SJCRH30 (cell line): ENCODE results near the gene PDK2. TPM values are rescaled to one million over a fixed set of nuclear protein-coding genes. Genes with fewer than 3 reads are reported as not detected.

Source experiments
- DNase-seq, 2 experiments: peaks; one replicate each; pipeline ENCODE4 v3.0.0-alpha.2; 2015 to 2020
- H3K27ac ChIP-seq: fragments of 250-450 bp; sonication (Bioruptor Pico); 2 replicates; pipeline ENCODE4 v1.5.1; 2020; ENCODE audit warnings: mild to moderate bottlenecking, moderate library complexity
- H3K27me3 ChIP-seq: fragments of 250-450 bp; sonication (Bioruptor Pico); 2 replicates; pipeline ENCODE4 v1.5.1; 2020; ENCODE audit warnings: mild to moderate bottlenecking, moderate library complexity
- H3K36me3 ChIP-seq: fragments of 250-450 bp; sonication (Bioruptor Pico); 2 replicates; pipeline ENCODE4 v1.5.1; 2020; ENCODE audit warnings: mild to moderate bottlenecking, moderate library complexity
- H3K4me1 ChIP-seq: fragments of 250-450 bp; sonication (Bioruptor Pico); 2 replicates; pipeline ENCODE4 v1.5.1; 2020; ENCODE audit warnings: mild to moderate bottlenecking, moderate library complexity
- H3K4me3 ChIP-seq: fragments of 250-450 bp; sonication (Bioruptor Pico); 2 replicates; pipeline ENCODE4 v1.5.1; 2020; ENCODE audit warnings: mild to moderate bottlenecking, moderate library complexity
- H3K9me3 ChIP-seq: fragments of 250-450 bp; sonication (Bioruptor Pico); replicated peaks from 2 replicates; pipeline ENCODE4 v1.5.1; 2020; ENCODE audit warnings: mild to moderate bottlenecking, moderate library complexity
- total RNA-seq: library from RNA; depleted of rRNA; stranded (reverse); fragments of >200 nt; shearing (Covaris generic); gene quantifications from 2 replicates; pipeline ENCODE4 v1.2.3, GENCODE V29; 2014

The PDK2 gene
- total RNA-seq, 1 experiment from 2014 or later = 12.5 TPM

DNA sequence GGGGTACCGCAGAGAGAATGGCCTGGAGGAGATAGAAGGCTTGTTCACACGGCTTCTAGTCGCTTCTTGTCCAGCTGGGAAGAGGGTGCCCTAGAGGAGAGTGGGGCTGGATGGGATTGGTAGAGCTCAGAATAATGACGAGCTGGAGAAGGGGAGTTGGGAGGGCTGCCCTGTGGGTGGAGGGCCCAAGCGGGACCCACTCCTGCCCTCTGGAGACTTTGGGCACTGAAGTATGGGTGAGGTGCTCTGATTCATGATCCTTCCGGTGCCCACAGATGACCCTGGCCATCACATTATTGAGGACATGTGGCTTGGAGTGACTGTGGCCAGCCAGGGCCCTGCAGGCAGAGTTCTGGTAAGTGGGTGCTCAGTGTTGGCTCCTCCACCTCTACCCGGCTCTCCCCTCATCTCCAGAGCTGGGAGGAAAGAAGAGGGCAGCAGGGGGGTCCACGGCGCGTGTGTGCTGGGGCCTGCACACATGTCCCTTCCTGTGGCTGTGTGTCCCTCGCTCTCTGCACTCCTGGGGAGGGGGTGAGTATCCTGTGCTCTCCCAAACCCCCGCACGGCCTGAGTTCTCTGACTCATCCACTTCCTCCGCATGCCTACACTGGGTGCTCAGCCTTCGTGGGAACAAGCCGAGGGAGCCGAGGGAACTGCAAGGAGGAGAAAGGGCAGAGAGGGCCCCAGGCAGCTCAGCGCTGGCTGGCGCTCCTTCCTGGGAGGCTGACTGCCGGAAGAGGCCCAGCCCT lies 30.7 kb upstream of the PDK2 start:
- DNase-seq = peak; percentile 59 to 64
- H3K4me1 ChIP-seq = peaks cover 20% of the 10 kb centered on the region
- no peaks in the 10 kb centered on the region; the same call in 1 of the 2 replicates for H3K36me3 ChIP-seq
- H3K27me3 ChIP-seq = no peaks in the 10 kb centered on the region
- H3K4me3 ChIP-seq = no peak overlapping the region
- no peaks in the 10 kb centered on the region for H3K9me3 ChIP-seq
- H3K27ac ChIP-seq = peak overlapping the region; percentile 33

DNA sequence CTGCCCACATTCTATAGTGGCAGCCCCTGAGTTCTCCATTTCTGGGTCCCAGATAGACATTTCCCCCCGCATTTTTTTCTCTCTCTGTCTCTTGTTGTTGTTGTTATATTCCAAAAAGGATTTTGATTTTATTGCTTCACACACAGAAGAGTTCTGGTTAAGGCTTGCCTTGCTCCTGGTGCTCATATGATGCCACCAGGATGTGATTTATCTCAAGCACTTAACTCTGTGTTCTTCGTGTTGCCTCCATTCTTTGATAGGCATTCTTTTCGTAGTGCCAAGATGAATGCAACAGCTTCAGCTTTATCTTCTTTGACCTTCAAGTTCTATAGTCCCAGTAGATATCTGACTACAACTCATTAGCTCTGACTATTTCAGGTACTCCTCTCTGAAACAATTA lies 30.1 kb upstream of the PDK2 start:
- Histone ChIP-seq H3K36me3 (no peaks in the 10 kb centered on the region; the same call in 1 of the 2 replicates), H3K4me1 (peaks cover 16% of the 10 kb centered on the region), H3K4me3 (no peak overlapping the region), H3K27me3 (no peaks in the 10 kb centered on the region), H3K9me3 (no peaks in the 10 kb centered on the region), H3K27ac (peak overlapping the region; percentile 33)
- no peak for DNase-seq

DNA sequence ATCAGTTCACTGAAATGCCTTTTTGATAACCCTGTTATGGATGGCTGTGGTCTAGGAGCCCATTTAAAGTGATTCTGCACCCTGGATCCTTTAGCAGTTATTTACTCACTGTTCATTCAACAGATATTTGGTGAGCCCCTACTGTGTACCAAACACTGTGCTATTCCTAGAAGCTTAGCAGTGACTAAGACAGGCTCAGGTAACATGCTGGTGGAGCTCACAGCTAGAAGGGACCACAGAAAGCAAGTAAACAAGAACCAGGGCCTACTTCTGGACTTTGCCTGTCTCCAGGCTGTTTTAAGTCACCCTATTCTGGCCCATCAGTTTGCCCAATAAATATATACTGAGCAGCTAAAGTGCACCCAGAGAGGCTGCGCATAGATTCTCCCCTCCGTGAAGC lies 28.2 kb upstream of the PDK2 start:
- no peak for DNase-seq
- peaks cover 13% of the 10 kb centered on the region for H3K4me1 ChIP-seq
- H3K36me3 ChIP-seq = no peaks in the 10 kb centered on the region; the same call in 1 of the 2 replicates
- H3K27me3 ChIP-seq = no peaks in the 10 kb centered on the region
- H3K9me3 ChIP-seq = no peaks in the 10 kb centered on the region
- H3K4me3 ChIP-seq = no peak overlapping the region
- no peak overlapping the region for H3K27ac ChIP-seq

- no peaks in the 10 kb centered on the region; the same call in 1 of the 2 replicates for H3K36me3 ChIP-seq
- no peak overlapping the region for H3K4me3 ChIP-seq
- no peak overlapping the region for H3K27ac ChIP-seq
- H3K27me3 ChIP-seq = no peaks in the 10 kb centered on the region
- no peaks in the 10 kb centered on the region for H3K9me3 ChIP-seq
- H3K4me1 ChIP-seq = peaks cover 13% of the 10 kb centered on the region
- DNase-seq = no peak
These were observed 27.2 kb upstream of the PDK2 start for GRCh38 chr17:50067996-50068395.

DNA sequence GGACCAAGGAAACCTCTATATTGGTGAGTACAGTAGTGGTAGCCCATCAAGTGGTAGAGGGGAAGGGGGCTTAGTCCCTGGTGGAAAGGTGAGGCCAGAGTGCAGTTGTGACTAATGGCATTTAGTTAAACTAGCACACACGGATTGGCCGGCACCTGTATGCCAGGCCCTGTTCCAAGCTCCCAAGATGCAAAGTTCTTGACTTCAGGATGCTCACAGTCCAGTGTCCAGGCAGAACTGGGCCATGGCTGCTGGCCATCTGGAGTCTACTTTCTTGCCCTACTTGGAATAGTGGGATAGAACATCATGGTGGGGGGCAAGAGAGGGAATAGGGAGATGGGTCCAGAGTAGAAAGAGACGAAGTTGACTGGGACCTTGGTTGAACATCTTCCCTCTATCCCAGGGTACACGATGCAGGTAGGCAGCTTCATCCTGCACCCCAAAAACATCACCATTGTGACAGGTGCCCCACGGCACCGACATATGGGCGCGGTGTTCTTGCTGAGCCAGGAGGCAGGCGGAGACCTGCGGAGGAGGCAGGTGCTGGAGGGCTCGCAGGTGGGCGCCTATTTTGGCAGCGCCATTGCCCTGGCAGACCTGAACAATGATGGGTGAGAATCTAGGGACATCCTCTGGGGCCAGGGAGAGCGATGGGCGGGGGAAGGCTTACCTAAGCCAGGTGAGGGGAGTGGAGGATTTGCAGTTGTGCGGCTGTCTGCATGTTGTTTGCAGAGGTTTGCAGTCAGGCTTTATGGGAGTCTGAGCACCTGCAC lies 24.1 kb upstream of the PDK2 start:
- H3K27ac ChIP-seq = no peak overlapping the region
- H3K4me3 ChIP-seq = no peak overlapping the region
- no peak for DNase-seq
- no peaks in the 10 kb centered on the region for H3K27me3 ChIP-seq
- no peaks in the 10 kb centered on the region for H3K9me3 ChIP-seq
- H3K36me3 ChIP-seq = no peaks in the 10 kb centered on the region
- no peaks in the 10 kb centered on the region for H3K4me1 ChIP-seq

- H3K4me3 ChIP-seq = no peak overlapping the region
- no peak for DNase-seq
- H3K9me3 ChIP-seq = no peaks in the 10 kb centered on the region
- no peaks in the 10 kb centered on the region for H3K36me3 ChIP-seq
- no peak overlapping the region for H3K27ac ChIP-seq
- no peaks in the 10 kb centered on the region for H3K27me3 ChIP-seq
- peaks cover 4% of the 10 kb centered on the region; the same call in 1 of the 2 replicates for H3K4me1 ChIP-seq
These were observed 23.5 kb upstream of the PDK2 start for GRCh38 chr17:50071692-50072091.

GRCh38 chr17:50072130-50072529 lies 23.0 kb upstream of the PDK2 start:
- Histone ChIP-seq H3K9me3 (no peaks in the 10 kb centered on the region), H3K4me1 (peaks cover 6% of the 10 kb centered on the region; the same call in 1 of the 2 replicates), H3K4me3 (no peak overlapping the region), H3K36me3 (no peaks in the 10 kb centered on the region), H3K27me3 (no peaks in the 10 kb centered on the region), H3K27ac (no peak overlapping the region)
- no peak for DNase-seq

DNA sequence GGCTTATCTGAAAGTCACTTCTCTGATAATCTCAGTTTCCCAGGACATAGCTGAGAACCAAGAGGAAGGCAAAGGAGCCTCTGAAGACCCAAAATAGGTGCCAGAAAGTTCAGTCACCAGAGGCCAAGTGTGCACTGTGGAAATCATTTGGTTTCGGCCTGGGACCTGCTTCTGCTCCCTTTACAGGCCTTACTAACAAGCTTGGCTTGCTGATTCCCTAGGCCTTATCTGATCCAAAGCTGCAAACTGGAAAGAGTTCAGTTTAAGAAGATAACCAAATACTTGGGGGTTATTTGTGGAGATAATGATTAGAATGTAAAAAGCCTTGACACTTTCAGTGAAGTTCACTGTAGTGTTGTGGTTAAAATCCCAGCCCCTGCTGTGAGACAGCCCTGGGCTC lies 22.2 kb upstream of the PDK2 start:
- Histone ChIP-seq H3K4me1 (peaks cover 9% of the 10 kb centered on the region), H3K9me3 (no peaks in the 10 kb centered on the region), H3K36me3 (no peaks in the 10 kb centered on the region), H3K27ac (no peak overlapping the region), H3K27me3 (no peaks in the 10 kb centered on the region), H3K4me3 (no peak overlapping the region)
- DNase-seq = no peak

GRCh38 chr17:50074227-50074626 lies 20.9 kb upstream of the PDK2 start:
- Histone ChIP-seq H3K4me1 (peaks cover 17% of the 10 kb centered on the region), H3K36me3 (no peaks in the 10 kb centered on the region), H3K4me3 (no peak overlapping the region), H3K27ac (no peak overlapping the region), H3K9me3 (no peaks in the 10 kb centered on the region), H3K27me3 (no peaks in the 10 kb centered on the region)
- no peak for DNase-seq

DNA sequence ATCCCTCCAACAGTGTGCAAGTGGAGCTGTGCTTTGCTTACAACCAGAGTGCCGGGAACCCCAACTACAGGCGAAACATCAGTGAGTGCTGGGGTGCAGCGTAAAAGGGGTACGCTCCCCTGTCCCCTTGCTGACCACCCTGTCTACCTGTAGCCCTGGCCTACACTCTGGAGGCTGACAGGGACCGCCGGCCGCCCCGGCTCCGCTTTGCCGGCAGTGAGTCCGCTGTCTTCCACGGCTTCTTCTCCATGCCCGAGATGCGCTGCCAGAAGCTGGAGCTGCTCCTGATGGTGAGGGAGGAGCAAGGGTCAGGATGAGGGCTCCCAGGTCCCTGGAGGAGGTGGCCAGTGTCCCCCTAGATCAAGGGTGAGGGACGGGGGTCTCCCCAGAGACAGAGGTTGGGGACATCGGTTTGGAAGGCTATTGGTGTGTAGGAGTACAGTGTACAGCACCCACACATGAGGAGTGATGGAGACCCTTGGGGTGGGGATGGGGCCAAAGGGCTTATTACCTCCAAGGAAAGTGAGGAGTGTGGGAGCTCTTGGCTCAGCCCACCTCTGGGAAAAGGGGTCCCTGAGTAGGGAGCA lies 19.6 kb upstream of the PDK2 start:
- Histone ChIP-seq H3K27ac (no peak overlapping the region), H3K4me1 (peaks cover 29% of the 10 kb centered on the region), H3K4me3 (no peak overlapping the region), H3K9me3 (no peaks in the 10 kb centered on the region), H3K36me3 (no peaks in the 10 kb centered on the region), H3K27me3 (no peaks in the 10 kb centered on the region)
- no peak for DNase-seq

GRCh38 chr17:50076221-50076590 lies 18.9 kb upstream of the PDK2 start:
- H3K4me3 ChIP-seq = no peak overlapping the region
- no peak for DNase-seq
- peaks cover 35% of the 10 kb centered on the region for H3K4me1 ChIP-seq
- no peaks in the 10 kb centered on the region for H3K36me3 ChIP-seq
- no peaks in the 10 kb centered on the region for H3K27me3 ChIP-seq
- no peak overlapping the region for H3K27ac ChIP-seq
- H3K9me3 ChIP-seq = no peaks in the 10 kb centered on the region

DNA sequence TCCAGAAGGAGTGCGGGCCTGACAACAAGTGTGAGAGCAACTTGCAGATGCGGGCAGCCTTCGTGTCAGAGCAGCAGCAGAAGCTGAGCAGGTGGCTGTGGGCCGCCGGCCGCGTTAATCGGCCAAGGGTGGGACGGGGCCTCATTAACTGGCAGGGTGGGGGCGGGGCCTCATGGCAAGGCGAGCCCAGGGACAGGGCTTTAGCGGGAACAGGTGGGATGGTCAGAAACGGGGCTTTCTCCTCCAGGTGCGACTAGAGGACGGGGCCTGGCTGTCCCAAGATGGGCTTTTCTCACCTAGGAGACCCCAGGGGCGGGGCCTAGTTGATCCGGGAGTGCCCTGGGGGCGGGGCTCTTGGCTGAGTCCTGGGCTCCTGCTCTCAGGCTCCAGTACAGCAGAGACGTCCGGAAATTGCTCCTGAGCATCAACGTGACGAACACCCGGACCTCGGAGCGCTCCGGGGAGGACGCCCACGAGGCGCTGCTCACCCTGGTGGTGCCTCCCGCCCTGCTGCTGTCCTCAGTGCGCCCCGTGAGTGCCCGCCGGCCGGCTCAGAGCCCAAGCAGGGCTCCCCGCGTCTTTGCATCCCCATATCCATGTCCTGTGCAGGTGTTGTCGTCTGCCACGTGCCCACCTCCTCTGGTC lies 18.4 kb upstream of the PDK2 start:
- Histone ChIP-seq H3K27ac (no peak overlapping the region), H3K9me3 (no peaks in the 10 kb centered on the region), H3K27me3 (no peaks in the 10 kb centered on the region), H3K4me3 (no peak overlapping the region), H3K36me3 (no peaks in the 10 kb centered on the region), H3K4me1 (peaks cover 35% of the 10 kb centered on the region)
- DNase-seq = peak; percentile 43 to 72

DNA sequence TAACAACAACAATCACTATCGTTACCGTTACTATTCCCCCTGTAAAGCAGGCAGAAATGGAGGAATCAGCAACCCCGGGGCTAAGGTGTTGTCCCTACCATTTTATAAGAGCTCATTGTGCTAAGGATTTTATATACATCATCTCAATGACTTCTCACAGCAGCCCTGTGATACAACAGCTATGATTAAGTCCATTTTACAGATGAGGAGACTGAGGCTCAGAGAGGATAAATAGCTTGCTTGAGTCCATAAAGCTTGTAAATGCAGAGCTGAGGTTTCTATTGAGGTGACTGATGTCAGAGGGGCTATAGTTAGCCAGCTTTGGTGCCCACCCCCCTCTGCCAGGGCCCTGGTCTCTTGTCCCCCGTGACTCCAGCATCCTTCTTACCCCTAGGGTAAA lies 16.7 kb upstream of the PDK2 start:
- Histone ChIP-seq H3K4me1 (peaks cover 35% of the 10 kb centered on the region), H3K4me3 (no peak overlapping the region), H3K27ac (no peak overlapping the region), H3K36me3 (no peaks in the 10 kb centered on the region), H3K27me3 (no peaks in the 10 kb centered on the region), H3K9me3 (no peaks in the 10 kb centered on the region)
- DNase-seq = no peak

GRCh38 chr17:50079334-50080095 lies 15.6 kb upstream of the PDK2 start:
- Histone ChIP-seq H3K27ac (no peak overlapping the region), H3K4me3 (no peak overlapping the region), H3K27me3 (no peaks in the 10 kb centered on the region), H3K9me3 (no peaks in the 10 kb centered on the region), H3K4me1 (peaks cover 35% of the 10 kb centered on the region), H3K36me3 (no peaks in the 10 kb centered on the region)
- DNase-seq = peak; percentile 78 to 86
